HG02798 (cell line): ENCODE data around the gene MBD1.
"Not testable (repeated sequence)": the region's sequence is repeated elsewhere in the genome, so short reads cannot be mapped to it uniquely, and the experiment has no call there.

Experiments
- ATAC-seq: cut with Tn5 transposase; IDR thresholded peaks from one replicate; pipeline ENCODE4 v1.9.1; 2021; ENCODE audit warnings: mild to moderate bottlenecking; ENCODE audit not compliant: unreplicated experiment, poor library complexity

MBD1 gene, protein sequence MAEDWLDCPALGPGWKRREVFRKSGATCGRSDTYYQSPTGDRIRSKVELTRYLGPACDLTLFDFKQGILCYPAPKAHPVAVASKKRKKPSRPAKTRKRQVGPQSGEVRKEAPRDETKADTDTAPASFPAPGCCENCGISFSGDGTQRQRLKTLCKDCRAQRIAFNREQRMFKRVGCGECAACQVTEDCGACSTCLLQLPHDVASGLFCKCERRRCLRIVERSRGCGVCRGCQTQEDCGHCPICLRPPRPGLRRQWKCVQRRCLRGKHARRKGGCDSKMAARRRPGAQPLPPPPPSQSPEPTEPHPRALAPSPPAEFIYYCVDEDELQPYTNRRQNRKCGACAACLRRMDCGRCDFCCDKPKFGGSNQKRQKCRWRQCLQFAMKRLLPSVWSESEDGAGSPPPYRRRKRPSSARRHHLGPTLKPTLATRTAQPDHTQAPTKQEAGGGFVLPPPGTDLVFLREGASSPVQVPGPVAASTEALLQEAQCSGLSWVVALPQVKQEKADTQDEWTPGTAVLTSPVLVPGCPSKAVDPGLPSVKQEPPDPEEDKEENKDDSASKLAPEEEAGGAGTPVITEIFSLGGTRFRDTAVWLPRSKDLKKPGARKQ

DNA sequence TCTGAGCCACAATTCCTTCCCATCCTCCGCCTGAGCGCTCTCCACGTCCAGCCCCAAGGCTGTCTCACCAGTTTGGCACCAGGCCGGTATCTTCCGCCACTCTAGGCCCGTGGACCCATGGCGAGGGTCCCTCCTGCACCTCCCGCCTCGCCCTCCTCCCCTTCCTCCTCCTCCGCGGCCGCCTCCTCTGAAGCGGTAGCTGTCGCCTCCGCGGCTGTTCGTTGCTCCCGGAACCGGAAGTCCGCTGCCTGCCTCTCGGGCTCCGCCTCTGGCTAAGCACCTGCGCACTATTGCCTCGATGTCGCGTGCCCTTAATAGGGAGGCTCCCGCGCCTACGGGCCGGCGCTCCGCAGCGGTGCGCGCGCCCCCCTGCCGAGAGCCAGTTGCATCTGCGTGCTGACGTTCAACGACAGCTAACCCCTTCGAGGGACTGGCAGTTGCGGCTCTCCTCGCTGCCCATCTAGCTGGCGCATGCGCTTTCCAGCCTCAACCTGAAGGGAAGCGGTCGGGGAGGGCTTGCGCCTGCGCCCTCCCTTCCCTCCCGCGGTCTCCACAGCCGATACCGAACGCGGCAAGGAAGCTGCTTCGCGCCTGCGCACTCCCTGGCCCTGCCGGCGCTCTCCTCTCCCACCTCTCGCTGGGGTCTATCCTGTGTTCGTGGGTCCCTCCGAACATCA, at the start of gene MBD1:
MBD1 (minus strand) TSS at position 229 of the 677 bp plus-strand sequence. CDS start 1,531 bp downstream, outside the sequence.
- ATAC-seq = peak; percentile 91

DNA sequence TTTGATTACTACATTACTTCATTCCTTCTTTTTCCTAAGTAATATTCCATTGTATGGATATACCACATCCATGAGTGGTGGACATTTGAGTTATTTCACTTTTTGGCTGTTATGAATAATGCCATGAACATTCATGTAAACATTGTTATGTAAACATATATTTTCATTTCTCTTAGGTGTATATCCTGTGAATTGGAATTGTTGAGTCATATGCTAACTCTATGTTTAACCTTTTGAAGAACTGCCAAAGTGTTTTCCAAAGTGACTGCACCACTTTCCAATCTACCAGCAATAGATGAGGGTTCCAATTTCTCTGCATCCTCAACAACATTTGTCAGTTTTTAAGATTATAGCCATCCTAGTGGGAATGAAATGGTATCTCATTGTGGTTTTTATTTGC, 48.9 kb upstream of the MBD1 start:
- no peak for ATAC-seq

- ATAC-seq = no peak
Observed at GRCh38 chr18:50327983-50328382, 46.7 kb upstream of the MBD1 start.

DNA sequence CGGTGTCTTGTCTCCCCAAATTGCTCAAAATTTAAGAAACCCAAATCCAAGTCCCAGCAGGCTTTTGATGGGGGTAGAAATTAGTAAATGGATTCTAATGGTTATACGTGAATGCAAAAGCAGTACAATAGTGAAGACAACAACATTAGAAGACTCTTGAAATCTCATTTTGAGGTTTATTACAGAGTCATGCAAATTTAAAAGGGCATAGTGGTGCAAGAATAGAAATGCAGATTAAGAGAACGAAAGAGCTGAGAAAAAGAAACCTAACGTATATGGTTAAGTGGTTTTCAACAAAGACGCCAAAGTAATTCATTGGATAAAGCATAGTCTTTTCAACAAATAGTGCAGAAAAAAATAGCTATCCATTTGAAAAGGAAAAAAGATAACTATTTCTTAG, 39.4 kb upstream of the MBD1 start:
- ATAC-seq = peak; percentile 76

DNA sequence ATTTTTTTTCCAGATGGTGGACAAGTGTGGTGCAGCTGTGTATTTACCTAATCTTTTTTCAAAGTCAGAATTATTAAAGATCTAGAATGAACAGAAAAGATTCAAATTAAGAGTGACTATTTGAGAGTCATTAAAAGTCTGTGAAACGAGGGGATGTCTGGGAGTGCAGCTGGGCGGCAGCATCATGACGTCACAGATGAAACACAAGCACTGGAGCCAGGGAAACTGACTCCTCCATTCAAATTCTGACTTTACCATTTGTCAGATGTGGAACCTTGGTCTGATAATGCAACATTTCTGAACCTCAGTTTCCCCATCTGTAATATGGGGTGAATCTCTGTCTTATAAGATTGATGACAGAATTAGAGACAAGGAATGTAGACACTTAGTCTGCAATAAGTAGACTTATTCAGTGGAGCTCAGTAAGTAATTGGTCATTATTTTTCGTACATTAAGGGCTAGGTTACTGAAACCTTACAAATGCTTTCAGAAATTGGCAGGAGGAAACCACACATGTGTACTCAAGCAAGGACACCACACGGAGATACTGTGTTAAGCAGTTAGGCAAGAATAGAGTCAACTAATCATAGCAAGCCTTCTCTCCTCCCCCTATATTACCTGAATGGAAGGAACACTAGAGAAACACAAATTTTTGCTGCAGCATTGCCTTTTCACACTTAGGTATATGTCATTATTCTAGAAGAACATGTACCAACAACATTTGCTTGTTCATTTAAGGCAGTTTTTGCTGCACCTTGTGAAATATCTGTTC, 34.0 kb upstream of the MBD1 start:
- peak; percentile 75 for ATAC-seq

DNA sequence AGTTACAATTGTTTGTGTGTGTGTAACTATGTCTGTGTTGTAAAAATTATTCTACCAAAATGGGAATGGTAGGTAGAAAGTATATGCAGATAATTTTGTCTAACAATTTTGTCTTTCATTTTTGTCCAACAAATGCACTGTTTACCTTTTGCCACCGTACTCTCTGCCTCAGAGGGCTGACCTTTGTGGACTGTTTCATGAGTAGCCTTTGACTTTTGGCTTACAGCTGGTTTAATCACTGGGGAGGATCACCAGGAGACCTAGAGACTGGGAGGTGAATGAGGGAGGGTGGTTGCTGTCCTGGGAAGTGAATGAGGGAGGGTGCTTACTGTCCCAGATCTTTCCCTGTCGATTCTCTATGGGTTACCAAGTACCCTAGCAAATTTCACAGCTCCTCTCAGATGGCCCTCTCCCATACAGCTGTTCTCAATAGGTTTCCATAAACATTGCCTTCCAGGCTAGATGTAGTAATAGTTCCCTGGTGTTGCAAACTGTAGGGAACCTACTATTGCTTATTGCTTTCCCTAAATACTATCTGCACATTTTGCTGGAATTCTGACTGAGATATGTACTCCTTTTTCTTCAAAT, 32.6 kb upstream of the MBD1 start:
- ATAC-seq = no peak

DNA sequence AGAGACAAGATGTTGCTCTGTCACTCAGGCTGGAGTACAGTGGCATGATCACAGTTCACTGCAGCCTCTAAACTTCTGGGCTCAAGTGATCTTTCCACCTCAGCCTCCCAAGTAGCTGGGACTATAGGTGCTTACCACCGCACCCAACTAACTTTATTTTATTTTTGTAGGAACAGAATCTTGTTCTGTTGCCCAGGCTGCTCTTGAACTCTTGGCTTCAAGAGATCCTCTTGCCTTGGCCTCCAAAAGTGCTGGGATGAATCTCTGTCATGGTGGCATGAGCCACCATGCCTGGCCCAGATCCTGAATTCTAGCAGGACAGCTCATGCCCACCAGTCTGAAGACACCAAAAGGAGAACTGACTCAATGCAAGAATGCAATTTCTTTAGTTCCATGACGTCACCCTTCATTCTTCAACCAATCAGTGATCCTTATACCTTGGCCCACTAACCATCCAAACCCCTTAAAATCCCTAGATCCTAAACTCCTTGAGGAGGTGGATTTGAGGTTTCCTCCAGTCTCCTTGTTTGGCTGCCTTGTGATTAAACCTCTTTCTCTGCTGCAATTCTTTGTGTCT, 31.8 kb upstream of the MBD1 start:
- peak; percentile 23 for ATAC-seq

- ATAC-seq = peak; percentile 73
Observed at GRCh38 chr18:50312296-50313030, 31.1 kb upstream of the MBD1 start.

GRCh38 chr18:50311650-50312049, 30.3 kb upstream of the MBD1 start:
- no peak for ATAC-seq

DNA sequence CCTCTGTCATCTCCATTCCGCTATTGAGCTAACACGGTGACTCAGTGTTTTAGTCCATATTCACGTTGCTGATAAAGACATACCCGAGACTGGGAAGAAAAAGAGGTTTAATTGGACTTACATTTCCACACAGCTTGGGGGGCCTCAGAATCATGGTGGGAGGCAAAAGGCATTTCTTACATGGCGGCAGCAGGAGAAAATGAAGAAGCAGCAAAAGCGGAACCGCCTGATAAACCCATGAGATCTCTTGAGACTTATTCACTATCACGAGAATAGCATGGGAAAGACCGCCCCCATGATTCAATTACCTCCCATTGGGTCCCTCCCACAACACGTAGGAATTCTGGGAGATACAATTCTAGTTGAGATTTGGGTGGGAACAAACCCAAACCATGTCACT, 28.8 kb upstream of the MBD1 start:
- no peak for ATAC-seq

DNA sequence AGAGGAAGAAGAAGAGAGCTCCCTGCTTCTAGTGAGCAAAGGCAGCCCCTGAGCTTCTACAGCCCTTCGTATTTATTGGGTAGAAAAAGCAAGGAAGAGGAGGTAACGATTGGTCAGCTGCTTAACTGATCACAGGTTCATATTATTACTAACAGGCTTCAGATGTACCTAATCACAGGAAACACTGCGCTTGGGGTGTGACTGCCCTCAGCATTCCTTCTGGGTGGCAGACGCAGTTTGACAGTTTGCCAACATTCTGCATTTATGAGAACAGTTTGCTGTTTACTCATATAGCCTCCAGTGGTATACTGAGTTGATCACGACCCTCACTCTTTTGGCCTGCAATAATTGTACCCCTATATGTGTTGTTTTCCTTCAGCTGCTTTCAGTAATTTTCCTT, 27.5 kb upstream of the MBD1 start:
- not testable (repeated sequence) for ATAC-seq

GRCh38 chr18:50307738-50308470, 26.6 kb upstream of the MBD1 start:
- ATAC-seq = peak; percentile 94

- no peak for ATAC-seq
Observed at GRCh38 chr18:50307400-50307737, 26.0 kb upstream of the MBD1 start.

GRCh38 chr18:50306944-50307343, 25.6 kb upstream of the MBD1 start:
- ATAC-seq = no peak

- ATAC-seq = no peak
Observed at GRCh38 chr18:50301074-50301473, 19.8 kb upstream of the MBD1 start.

DNA sequence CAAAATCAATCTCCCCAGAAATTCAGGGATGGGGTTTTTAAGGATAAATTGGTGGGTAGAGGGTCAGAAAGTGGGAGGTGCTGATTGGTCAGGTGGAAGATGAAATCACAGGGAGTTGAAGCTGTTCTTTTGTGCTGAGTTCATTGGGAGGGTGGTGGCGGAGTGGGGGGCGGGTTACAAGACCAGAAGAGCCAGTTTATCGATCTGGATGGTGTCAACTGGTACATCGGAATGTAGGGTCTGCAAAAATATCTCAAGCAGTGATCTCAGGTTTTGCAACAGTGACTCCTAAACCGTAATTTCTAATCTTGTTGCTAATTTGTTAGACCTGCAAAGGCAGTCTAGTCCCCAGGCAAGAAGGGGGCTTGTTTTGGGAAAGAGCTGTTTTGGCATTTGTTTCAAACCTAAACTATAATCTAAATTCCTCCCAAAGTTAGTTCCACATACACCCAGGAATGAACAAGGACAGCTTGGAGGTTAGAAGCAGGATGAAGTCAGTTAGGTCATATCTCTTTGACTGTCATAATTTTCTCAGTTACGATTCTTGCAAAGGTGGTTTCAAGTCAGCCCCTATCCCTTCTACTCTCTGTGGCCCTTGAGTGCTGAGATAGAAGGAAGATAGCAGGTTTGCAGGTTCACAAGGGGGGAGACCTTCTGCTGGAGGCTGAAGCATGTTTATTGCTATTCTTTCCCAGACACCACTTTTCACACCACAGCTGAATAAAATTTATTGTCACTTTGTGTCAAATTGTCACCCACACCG, 18.5 kb upstream of the MBD1 start:
- ATAC-seq = no peak

DNA sequence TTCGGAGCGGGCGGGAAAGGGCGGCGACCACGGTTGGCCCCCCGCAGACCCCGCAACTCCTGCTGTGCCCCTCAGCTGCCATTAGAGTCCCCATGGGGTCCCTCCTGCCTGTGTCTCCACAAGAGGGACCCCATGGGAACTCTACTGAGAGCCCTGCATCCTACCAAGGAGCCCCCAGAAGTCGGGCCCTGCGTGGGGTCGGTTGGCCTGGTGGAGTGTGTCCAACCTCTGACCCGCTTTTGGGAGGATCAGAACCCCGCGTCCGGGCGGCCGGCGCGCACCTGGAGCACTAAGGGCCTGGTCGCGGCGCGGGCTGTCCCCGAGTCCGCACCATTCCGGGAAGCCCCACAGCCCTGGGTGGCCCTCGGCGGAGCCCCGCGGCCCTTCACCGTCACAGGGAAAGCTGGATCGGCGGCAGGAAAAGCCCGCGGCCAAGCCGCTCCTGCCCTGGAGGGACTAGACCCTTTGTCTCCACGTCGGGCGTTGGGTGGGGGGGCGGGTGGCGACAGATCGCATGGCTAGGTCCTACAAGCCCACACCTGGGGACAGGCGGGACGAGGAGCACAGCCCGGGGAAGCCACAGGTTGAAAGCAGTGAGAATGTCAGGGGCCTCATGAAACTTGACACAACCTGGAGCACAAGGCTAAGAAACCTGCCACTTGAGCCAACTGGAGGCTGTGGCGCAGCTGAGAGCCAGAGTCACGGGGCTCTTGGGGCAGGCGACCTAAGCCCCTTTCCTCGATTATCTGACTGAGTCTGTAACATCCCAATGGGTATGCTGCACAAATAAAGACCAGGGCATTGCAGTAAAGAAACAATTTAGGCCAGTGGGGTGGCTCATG, 17.3 kb upstream of the MBD1 start:
- ATAC-seq = no peak
